HEK293 (cell line): ENCODE data around the gene TDP2.

Source experiments
- OSR2 ChIP-seq: fragments of 450-650 bp; formaldehyde crosslinking; IDR thresholded peaks from 2 replicates; pipeline ENCODE4 v1.5.1; 2016; ENCODE audit warnings: missing biosample characterization, missing genetic modification characterization
- YY1 ChIP-seq: fragments of 450-650 bp; formaldehyde crosslinking; IDR thresholded peaks from 2 replicates; pipeline ENCODE4 v1.5.1; 2018; ENCODE audit warnings: missing biosample characterization, missing genetic modification characterization
- ZNF184 ChIP-seq: fragments of 450-650 bp; IDR thresholded peaks from 2 replicates; pipeline ENCODE4 v1.5.1; 2018; ENCODE audit warnings: missing biosample characterization, mild to moderate bottlenecking, missing genetic modification characterization
- ZNF221 ChIP-seq: fragments of 450-650 bp; formaldehyde crosslinking; IDR thresholded peaks from 2 replicates; pipeline ENCODE4 v1.5.1; 2017; ENCODE audit warnings: missing biosample characterization, missing genetic modification characterization, borderline replicate concordance
- ZNF292 ChIP-seq: fragments of 450-650 bp; formaldehyde crosslinking; IDR thresholded peaks from 2 replicates; pipeline ENCODE4 v1.5.1; 2016; ENCODE audit warnings: low read depth, missing biosample characterization, missing genetic modification characterization, borderline replicate concordance
- ZNF747 ChIP-seq: fragments of 450-650 bp; formaldehyde crosslinking; IDR thresholded peaks from 2 replicates; pipeline ENCODE4 v1.5.1; 2016; ENCODE audit warnings: missing biosample characterization, missing genetic modification characterization
- ZNF776 ChIP-seq: fragments of 450-650 bp; formaldehyde crosslinking; IDR thresholded peaks from 2 replicates; pipeline ENCODE4 v1.5.0; 2017; ENCODE audit warnings: missing biosample characterization, missing genetic modification characterization, borderline replicate concordance
- TF ChIP-seq, protein P1 (sequence below): fragments of 450-650 bp; formaldehyde crosslinking; IDR thresholded peaks from 2 replicates; pipeline ENCODE4 v1.5.1; 2016; ENCODE audit warnings: missing biosample characterization, missing genetic modification characterization
- TF ChIP-seq, protein P2 (sequence below): fragments of 450-650 bp; formaldehyde crosslinking; IDR thresholded peaks from 2 replicates; pipeline ENCODE4 v1.5.1; 2016; ENCODE audit warnings: missing biosample characterization, missing genetic modification characterization

GRCh38 chr6:24659561-24659960, 7.1 kb downstream of the TDP2 start:
- no peak for TF ChIP-seq YY1
- TF ChIP-seq ZNF292 (tag by site-specific recombination): no peak
- TF ChIP-seq, protein P1, sequence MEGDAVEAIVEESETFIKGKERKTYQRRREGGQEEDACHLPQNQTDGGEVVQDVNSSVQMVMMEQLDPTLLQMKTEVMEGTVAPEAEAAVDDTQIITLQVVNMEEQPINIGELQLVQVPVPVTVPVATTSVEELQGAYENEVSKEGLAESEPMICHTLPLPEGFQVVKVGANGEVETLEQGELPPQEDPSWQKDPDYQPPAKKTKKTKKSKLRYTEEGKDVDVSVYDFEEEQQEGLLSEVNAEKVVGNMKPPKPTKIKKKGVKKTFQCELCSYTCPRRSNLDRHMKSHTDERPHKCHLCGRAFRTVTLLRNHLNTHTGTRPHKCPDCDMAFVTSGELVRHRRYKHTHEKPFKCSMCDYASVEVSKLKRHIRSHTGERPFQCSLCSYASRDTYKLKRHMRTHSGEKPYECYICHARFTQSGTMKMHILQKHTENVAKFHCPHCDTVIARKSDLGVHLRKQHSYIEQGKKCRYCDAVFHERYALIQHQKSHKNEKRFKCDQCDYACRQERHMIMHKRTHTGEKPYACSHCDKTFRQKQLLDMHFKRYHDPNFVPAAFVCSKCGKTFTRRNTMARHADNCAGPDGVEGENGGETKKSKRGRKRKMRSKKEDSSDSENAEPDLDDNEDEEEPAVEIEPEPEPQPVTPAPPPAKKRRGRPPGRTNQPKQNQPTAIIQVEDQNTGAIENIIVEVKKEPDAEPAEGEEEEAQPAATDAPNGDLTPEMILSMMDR (tag by site-specific recombination): no peak
- no peak for TF ChIP-seq OSR2 (tag by site-specific recombination)
- TF ChIP-seq, protein P2, sequence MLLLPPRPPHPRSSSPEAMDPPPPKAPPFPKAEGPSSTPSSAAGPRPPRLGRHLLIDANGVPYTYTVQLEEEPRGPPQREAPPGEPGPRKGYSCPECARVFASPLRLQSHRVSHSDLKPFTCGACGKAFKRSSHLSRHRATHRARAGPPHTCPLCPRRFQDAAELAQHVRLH (tag by site-specific recombination): no peak
- no peak for TF ChIP-seq ZNF776 (tag by site-specific recombination)
- no peak for TF ChIP-seq ZNF747 (tag by site-specific recombination)
- TF ChIP-seq ZNF184: no peak
- TF ChIP-seq ZNF221: no peak
